ENCODE data around the gene DES.

- TF ChIP-seq EP300 (conservative IDR thresholded peaks at IDR 0.05; ENCODE audit: poor library complexity, severe bottlenecking) (no peak), POLR2AphosphoS5 (IDR thresholded peaks at IDR 0.05) (no peak), EZH2 (IDR thresholded peaks at IDR 0.05; ENCODE audit: borderline replicate concordance, insufficient read depth, low read length, poor library complexity, severe bottlenecking) (no peak), TAF1 (IDR thresholded peaks at IDR 0.05; ENCODE audit: low read depth) (no peak), CTCF (IDR thresholded peaks at IDR 0.05; ENCODE audit: poor library complexity, severe bottlenecking) (no peak)
These were observed 56.3 kb downstream of the DES start for GRCh38 chr2:219474285-219475060.
